HepG2 (cell line): Measurements from ENCODE around the gene GRAP. TPM values are rescaled to one million over a fixed set of nuclear protein-coding genes. Genes with fewer than 3 reads are reported as not detected.

Source experiments
- KDM2A ChIP-seq: sonication (generic); formaldehyde crosslinking; IDR thresholded peaks from 2 replicates; pipeline ENCODE4 v1.4.0; 2020; ENCODE audit warnings: low read depth, missing genetic modification reagents, borderline replicate concordance
- PRPF4 ChIP-seq: fragments of 200-400 bp; formaldehyde crosslinking; IDR thresholded peaks from 2 replicates; pipeline ENCODE4 v1.6.1; 2016; ENCODE audit warnings: low read length, low read depth; ENCODE audit not compliant: poor library complexity, severe bottlenecking
- TP53 ChIP-seq: sonication (generic); formaldehyde crosslinking; conservative IDR thresholded peaks from 2 replicates; pipeline ENCODE4 v1.4.0; 2020; ENCODE audit warnings: missing genetic modification reagents
- ZBTB44 ChIP-seq: sonication (generic); formaldehyde crosslinking; IDR thresholded peaks from 2 replicates; pipeline ENCODE4 v1.4.0; 2020; ENCODE audit warnings: missing genetic modification reagents
- ZBTB46 ChIP-seq: sonication (generic); formaldehyde crosslinking; IDR thresholded peaks from 2 replicates; pipeline ENCODE4 v1.4.0; 2020; ENCODE audit warnings: mild to moderate bottlenecking, missing genetic modification reagents, borderline replicate concordance
- ZBTB49 ChIP-seq: sonication (generic); formaldehyde crosslinking; IDR thresholded peaks from 2 replicates; pipeline ENCODE4 v1.4.0; 2020; ENCODE audit warnings: missing genetic modification reagents, borderline replicate concordance
- ZFP82 ChIP-seq: sonication (generic); formaldehyde crosslinking; IDR thresholded peaks from 2 replicates; pipeline ENCODE4 v1.5.1; 2020; ENCODE audit warnings: mild to moderate bottlenecking, missing genetic modification reagents, borderline replicate concordance
- ZNF367 ChIP-seq: sonication (generic); formaldehyde crosslinking; IDR thresholded peaks from 2 replicates; pipeline ENCODE4 v1.4.0; 2020; ENCODE audit warnings: missing genetic modification reagents, borderline replicate concordance
- ZNF629 ChIP-seq: sonication (generic); formaldehyde crosslinking; conservative IDR thresholded peaks from 2 replicates; pipeline ENCODE4 v1.5.0; 2020; ENCODE audit warnings: missing genetic modification reagents
- ZNF772 ChIP-seq: sonication (generic); formaldehyde crosslinking; IDR thresholded peaks from 2 replicates; pipeline ENCODE4 v1.5.0; 2020; ENCODE audit warnings: mild to moderate bottlenecking, missing genetic modification reagents
- ZNF788 ChIP-seq: sonication (generic); formaldehyde crosslinking; IDR thresholded peaks from 2 replicates; pipeline ENCODE4 v1.5.0; 2020; ENCODE audit warnings: mild to moderate bottlenecking, missing genetic modification reagents, borderline replicate concordance
- ZNF879 ChIP-seq: sonication (generic); formaldehyde crosslinking; IDR thresholded peaks from 2 replicates; pipeline ENCODE4 v1.8.1; 2023; ENCODE audit warnings: missing genetic modification reagents
- polyA plus RNA-seq, 8 experiments: library from polyadenylated mRNA; depleted of rRNA in 3 of 8; stranded (reverse) in 7 of 8; unstranded in 1 of 8; fragments of >200 nt; fragmentation: Illumina TruSeq in 4 of 8; extraction: Trizol in 4 of 8; gene quantifications; 2 replicates each; pipeline versions ENCODE4 v1.2.1 to v1.2.3, GENCODE V29; 2011 to 2016; ENCODE audit warnings: low read depth in 4 of 8, missing spikeins in 1 of 8, mixed read lengths in 1 of 8; ENCODE audit not compliant: insufficient read depth in 1 of 8
- total RNA-seq, 5 experiments: library from RNA; depleted of rRNA; stranded (reverse); fragments of >200 nt; fragmentation: Illumina TruSeq; extraction: Trizol; gene quantifications; 2 replicates each; pipeline ENCODE4 v1.2.3, GENCODE V29; 2016; ENCODE audit warnings: low read depth in 1 of 5
- TF ChIP-seq, protein P1 (sequence below): sonication (generic); formaldehyde crosslinking; IDR thresholded peaks from 2 replicates; pipeline ENCODE4 v1.5.1; 2020; ENCODE audit warnings: missing genetic modification reagents, mild to moderate bottlenecking, borderline replicate concordance
- TF ChIP-seq, protein P2 (sequence below): sonication (generic); formaldehyde crosslinking; IDR thresholded peaks from 2 replicates; pipeline ENCODE4 v1.5.1; 2020; ENCODE audit warnings: mild to moderate bottlenecking, missing genetic modification reagents, borderline replicate concordance

The GRAP gene
- total and polyA plus RNA-seq, 2 of the 13 experiments (the other 11 are each of a cell fraction or from before 2014, with no cell fraction given): 0.77 to 1.7 TPM

DNA sequence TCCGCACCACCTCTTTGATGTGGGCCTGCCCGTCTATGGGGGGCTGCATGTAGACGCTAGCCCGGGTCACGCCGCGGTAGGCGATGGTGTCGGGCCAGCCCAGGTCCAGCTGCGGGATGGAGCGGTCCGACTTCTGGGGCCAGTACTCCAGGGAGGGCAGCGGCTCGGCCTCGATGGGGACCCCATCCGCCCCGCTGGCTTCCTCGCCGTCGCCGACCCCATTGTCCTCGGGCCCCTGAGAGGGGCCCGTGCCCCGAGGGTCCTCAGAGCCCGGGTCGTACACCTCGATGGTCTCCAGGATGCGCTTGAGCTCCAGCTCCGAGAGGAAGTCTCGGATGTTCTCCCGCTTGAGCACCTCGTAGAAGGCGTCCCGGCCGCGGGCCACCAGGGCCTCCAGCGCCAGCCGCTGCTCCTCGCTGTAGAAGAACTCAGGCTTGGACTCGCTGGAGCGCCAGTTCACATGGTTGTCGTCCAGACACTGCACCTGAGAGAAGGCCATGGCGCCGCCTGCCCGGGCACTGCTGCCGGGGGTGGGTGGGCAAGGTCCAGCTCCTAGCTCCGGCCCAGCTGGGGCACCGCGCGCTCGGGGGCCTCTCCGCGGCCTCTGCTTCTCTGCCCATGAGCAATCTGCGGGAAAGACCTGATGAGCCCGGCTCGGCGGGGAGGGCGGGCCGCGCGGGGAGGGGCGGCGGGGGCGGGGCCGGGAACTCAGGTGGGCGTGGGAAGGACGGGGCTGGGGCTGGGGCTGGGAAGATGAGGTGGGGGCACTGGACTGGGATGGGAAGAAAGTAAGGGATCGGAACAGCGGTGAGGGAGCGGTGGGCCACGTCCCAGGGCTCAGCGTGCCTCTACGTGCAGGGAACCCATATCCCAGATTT, 43.0 kb downstream of the GRAP start (continued):
- TF ChIP-seq, protein P1, sequence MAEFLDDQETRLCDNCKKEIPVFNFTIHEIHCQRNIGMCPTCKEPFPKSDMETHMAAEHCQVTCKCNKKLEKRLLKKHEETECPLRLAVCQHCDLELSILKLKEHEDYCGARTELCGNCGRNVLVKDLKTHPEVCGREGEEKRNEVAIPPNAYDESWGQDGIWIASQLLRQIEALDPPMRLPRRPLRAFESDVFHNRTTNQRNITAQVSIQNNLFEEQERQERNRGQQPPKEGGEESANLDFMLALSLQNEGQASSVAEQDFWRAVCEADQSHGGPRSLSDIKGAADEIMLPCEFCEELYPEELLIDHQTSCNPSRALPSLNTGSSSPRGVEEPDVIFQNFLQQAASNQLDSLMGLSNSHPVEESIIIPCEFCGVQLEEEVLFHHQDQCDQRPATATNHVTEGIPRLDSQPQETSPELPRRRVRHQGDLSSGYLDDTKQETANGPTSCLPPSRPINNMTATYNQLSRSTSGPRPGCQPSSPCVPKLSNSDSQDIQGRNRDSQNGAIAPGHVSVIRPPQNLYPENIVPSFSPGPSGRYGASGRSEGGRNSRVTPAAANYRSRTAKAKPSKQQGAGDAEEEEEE: no peak
- TF ChIP-seq ZNF367 (CRISPR knock-in tag) (no peak), PRPF4 (no peak), ZNF879 (CRISPR knock-in tag) (no peak), ZBTB49 (no peak), ZBTB44 (CRISPR knock-in tag) (no peak), KDM2A (CRISPR knock-in tag) (peak; percentile 71; the same call in 1 of the 2 replicates), ZNF629 (CRISPR knock-in tag) (peak; percentile 75), ZNF788 (CRISPR knock-in tag) (0 out of 2 replicates have a peak, but pooled peaks have one; percentile 46), ZNF772 (CRISPR knock-in tag) (peak; percentile 76; the same call in 1 of the 2 replicates), ZFP82 (CRISPR knock-in tag) (no peak), ZBTB46 (CRISPR knock-in tag) (no peak), TP53 (no peak)
- TF ChIP-seq, protein P2, sequence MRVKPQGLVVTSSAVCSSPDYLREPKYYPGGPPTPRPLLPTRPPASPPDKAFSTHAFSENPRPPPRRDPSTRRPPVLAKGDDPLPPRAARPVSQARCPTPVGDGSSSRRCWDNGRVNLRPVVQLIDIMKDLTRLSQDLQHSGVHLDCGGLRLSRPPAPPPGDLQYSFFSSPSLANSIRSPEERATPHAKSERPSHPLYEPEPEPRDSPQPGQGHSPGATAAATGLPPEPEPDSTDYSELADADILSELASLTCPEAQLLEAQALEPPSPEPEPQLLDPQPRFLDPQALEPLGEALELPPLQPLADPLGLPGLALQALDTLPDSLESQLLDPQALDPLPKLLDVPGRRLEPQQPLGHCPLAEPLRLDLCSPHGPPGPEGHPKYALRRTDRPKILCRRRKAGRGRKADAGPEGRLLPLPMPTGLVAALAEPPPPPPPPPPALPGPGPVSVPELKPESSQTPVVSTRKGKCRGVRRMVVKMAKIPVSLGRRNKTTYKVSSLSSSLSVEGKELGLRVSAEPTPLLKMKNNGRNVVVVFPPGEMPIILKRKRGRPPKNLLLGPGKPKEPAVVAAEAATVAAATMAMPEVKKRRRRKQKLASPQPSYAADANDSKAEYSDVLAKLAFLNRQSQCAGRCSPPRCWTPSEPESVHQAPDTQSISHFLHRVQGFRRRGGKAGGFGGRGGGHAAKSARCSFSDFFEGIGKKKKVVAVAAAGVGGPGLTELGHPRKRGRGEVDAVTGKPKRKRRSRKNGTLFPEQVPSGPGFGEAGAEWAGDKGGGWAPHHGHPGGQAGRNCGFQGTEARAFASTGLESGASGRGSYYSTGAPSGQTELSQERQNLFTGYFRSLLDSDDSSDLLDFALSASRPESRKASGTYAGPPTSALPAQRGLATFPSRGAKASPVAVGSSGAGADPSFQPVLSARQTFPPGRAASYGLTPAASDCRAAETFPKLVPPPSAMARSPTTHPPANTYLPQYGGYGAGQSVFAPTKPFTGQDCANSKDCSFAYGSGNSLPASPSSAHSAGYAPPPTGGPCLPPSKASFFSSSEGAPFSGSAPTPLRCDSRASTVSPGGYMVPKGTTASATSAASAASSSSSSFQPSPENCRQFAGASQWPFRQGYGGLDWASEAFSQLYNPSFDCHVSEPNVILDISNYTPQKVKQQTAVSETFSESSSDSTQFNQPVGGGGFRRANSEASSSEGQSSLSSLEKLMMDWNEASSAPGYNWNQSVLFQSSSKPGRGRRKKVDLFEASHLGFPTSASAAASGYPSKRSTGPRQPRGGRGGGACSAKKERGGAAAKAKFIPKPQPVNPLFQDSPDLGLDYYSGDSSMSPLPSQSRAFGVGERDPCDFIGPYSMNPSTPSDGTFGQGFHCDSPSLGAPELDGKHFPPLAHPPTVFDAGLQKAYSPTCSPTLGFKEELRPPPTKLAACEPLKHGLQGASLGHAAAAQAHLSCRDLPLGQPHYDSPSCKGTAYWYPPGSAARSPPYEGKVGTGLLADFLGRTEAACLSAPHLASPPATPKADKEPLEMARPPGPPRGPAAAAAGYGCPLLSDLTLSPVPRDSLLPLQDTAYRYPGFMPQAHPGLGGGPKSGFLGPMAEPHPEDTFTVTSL (CRISPR knock-in tag): no peak
